Effector CD4-positive, alpha-beta T cell (primary cell): ENCODE data around the gene TLX2.

Experiments
- DNase-seq: peaks from one replicate; pipeline ENCODE4 v3.0.0-alpha.2; 2020

The TLX2 gene

DNA sequence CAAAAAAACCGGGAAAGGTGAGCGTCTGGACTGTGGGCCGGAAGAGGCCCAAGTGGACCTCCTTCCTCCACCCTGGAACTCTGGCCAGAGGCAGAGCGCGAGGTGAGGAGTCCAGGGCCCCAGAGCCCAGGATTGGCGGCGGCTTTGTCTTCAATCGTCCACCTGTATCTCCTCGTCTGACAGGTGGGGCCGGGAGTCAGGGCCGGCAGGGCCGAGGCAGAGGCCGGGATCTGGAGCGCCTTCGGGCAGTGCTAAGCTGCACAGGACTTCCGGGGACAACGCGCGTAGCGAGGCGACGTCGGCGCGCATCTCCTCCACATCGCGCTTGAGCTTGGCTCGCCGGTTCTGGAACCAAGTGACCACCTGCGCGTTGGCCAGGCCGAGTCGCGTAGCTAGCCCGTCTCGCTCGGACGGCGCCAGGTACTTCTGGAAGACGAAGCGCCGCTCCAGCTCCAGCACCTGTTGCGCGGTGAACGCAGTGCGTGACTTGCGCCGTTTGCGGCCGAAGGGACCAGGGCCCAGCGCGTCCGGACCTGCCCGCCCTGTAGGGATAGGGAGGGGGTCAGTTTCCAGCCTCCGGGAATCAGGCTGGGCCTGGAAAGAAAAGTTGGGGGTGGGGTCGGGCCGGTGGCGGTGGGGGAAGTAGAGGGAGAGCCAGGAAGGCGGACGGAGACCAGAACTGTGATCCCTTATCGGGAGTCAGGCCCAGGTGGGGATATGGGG is 16.3 kb upstream of the TLX2 start:
- no peak for DNase-seq

DNA sequence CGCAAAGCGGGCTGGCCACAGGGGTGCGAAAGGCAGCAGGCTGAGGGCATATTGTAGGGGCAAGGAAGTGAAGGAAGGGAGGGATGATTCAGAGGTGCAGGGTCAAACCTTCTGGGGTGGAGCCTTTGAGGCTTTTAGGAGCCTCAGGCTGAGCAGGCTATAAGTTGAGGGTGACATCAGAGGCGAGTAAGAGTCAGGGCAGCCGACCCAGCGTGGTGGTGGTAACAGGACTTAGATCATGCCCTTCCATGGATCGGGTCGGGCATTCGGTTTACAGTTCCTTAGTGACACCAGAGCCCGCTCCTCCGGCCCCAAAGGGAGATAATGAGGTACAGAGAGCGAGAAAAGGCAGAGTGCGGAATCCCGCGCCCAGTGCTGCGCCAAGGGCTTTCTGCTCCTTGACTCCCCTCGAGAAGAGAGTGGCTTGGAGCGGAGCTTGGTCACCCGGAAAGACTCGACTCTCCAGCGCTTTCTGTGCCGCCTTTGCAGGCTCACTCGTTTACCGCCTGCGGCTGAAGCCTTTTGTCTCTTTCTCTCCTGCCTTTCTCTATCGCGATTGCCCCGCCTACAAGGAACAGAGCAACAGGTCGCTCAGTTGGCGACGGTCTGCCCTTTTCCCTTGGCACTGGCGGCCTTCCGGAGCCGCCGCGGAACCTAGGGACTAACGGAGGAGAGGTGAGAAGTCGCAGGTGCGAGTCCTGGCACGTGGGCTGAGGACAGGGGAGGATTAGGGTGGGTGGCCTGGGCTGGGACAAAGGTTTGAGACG is 15.6 kb upstream of the TLX2 start:
- no peak for DNase-seq

DNA sequence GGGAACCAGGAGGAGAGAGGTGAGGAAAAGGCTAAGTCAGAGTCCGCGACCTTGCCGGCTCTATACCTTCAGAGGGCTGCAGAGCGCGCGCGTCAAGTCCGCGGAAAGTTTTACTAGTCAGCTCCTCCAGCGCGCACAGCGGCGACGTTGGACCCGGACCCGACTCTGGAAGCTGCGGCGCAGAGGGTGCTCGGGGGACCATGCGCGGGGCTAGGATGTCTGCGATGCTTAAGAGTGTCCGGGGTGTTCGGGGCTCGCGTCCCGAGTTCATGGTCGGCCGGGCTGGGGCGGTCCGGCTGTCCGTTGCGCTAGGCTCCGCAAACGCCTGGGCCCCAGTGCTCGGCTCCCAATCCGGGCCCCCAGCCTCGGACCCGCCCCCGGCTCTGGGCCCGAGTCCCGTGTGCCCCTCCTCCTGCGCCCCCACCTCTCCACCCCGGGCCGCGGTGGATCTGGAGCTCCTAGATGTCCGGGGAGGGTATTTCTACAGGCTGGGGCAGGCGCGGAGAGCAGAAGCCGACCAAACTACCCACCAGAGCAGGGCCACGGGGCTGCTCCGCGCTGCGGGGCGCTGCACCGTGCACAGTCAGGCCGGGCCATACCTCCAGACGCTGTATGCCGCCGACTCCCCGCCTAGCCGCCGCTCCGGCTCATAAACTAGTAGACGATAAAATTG is 14.8 kb upstream of the TLX2 start, which contains the start of gene LBX2:
TSS of gene LBX2 (minus strand) at position 337 of the 673 bp plus-strand sequence. CDS start at position 271, 66 bp downstream.
- no peak for DNase-seq

DNA sequence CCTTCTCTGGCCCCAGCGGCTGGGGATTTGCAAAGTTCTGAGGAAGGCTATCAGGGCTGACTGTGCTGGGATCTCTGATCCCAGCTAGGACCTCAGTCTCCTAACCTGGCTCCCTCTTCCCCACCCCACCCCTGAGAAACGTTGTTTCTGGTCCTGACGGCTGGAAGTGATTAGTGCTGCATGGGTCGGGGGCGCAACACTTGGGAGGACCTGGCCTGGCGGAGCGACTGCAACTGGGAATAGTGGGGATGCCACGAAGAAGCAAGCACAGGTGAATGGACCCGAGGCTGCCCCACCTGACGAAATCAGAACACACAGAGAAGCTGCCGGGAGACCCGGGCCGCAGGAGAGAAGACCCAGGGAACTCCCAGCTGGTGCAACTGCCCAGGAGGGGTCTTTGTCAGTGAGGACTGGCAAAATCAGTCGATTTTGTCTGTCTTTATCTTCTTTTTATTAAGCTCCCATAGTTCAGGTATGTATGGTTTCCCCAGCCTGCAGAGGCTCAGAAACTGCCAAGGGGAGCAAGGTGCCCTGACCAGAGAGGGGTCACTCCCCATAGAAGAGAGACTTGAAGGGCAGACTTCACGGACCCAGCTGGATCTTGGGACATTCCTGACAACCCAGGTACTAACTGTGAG is 14.2 kb upstream of the TLX2 start:
- no peak for DNase-seq

DNA sequence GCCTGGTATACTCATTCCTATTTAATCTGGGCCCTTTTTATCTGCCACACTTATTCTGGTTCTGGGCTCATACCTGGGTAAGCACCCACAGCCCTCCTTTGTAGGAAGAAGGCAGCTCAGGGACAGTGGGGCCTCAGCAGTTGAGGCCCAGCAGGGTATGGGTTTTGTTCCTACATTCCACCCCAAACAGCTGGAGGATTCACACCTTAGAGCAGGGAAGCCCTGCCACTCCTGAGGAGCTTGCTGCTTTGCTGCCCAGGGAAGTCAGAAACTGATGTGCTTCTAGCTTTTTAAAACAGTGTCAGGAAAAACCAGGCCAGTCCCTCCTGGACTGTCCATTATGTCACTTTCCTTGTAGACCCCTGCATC is 13.7 kb upstream of the TLX2 start:
- DNase-seq, result no peak

DNA sequence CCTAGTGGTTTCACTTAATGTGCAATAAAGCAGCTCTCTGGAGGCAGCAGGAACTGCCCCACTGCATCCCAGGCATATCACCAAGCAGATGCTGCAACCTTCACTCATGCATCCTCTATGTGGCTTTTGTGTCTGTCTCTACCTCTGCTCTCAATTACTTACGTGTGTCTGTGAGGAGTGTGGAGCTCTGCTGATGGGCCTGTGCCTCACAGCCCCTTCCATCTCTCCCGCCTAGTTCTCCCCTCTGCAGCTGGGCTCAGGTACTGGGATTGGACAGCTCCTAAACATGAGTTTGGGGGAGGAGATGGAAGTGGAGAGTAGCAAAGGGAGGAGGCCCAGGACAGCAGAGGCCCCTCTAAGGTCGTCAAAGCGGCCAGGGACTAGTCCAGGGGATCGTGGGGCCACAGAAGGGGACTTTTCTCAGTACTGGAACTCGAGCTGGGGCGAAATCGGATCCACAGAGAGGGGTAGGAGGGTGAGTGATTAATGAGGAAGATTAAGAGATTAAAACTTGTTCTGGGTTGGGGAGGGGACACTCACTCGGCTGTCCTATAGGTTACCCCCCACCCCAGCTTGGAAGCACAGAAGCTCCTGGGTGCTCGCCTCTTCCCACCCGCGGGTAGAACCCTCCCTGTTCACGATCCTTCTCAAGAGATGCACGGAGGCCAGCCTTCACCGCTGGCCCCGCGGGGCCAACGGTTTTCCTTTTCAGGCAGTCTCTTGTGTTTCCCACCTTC is 12.7 kb upstream of the TLX2 start:
- DNase-seq, result no peak

DNA sequence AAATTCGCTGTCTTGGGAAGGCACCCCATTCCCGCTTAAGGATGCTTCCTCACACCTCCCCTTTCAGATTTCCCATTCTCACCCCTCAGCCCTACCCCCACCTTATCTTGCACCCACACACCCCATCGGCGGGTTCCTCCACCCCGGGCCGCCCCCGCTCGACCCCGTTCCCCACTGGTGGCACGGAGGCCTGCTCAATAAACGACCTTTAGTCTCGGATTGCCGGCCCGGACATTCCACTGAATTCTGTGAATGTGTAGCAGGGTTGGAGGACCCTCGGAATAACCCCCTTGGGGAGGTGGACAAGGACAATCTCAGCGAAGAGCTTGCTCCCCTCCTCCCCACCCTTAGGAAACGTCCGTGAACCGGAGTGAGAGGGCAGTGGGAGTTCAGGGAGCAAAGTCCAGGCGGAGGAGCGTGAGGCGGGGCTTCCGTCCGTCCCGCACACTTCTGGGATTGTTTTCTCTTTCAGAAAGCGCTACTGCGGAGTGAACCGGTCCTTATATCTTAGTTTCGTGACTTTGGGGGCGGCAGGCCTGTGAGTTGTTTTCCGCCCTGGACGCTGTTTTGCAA is 12.0 kb upstream of the TLX2 start:
- no peak for DNase-seq

DNA sequence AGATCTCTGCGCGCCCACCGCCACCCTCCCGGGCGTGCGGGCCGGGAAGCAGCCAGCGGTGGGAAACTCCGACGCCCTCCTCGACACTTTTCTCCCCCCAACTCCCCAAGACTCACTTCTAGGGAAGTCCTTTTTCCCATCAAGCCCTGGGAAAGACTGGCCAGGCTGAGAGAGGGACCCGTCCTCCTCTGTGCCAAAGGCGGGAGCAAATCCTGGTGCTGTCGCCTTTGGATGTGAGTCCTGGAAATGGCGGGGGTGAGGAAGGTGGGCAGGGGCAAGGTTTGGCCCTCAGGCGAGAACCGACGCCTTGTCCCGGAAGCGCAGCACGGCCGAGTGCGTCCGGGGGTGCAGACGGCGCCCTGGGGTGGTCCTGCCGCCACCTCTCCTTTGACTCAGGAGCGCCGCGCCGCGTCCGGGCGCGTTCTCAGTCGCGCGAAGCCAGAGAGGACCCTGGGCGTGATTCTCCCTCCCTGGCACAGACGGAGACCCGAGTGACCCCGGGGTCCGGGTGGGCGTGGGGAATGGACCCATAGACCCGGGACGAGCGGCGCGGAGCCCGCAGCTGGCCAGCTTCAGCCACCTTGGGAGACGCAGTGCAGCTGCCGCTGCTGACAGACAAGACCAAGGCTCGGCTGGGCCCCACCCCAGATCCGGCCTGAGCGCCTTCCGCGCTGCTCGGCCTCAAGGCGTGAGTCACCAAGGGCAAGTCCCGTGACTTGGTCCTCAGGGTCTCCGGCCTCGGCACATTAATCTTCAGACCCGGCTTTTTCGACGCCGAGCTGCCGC is 11.3 kb upstream of the TLX2 start:
- no peak for DNase-seq

DNA sequence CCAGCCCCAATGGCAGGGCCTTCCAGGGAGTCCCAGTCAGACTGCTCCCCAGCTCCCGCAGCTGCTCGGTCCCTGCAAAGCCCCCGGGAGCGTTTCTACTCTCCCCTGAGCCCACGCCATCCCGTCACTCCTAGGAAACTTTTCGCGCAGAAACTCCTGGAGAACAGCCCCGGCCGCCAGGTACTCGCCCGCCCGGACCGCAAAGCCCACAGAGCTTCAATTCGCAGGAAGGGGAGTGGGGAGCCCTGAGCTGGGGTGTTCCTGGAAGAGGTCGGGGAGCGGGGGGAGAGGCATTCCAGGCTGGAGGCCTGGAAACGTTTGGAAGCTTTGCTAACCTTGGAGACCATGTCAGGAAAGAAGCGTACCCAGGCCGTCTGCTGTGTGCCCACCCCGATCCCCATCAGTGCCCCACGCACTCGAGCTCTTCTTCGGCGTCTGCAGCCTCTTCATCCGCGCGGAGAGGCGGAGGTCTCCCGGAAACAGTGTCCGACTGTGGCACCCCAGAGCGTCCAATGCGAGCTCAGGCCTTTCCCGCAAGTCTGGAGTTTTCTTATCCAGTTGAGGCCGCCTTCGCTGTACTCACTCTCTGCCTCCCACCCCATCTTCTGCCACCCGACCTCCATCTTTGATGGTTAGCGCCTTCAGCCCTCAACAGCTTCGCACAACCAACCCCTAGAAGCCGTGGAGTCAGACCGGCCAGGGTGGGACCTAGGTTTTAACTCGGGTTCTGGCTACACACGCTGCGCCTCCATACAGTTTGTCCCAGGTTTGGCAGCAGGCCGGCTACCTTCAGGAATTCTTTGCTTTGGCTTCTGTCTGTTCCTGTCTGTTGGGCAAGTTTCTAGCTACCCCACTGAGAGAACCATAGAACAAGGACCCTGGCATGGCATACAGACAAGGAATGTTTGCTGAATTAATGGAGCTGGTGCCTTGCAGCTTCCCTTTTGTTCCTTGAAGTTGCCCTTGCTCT is 10.5 kb upstream of the TLX2 start:
- DNase-seq, result no peak

DNA sequence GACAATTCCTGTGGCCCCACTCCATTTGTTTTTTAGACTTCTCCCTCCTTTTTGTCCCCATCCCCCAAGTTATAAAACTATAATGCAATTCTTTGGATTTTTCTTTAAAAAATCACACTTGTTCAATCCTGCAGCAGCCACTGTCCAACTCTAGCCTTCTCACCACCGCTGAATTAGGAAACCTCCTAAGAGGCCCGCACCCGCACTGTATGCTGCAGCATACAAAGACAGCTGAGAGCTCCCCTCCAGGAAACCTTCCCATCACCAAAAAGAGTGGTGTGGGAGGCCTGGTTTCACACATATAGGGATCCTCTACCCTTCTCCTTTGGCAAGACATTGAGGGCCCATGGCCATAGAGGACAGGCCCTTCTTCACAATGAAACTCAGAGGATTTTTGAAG is 9.7 kb upstream of the TLX2 start:
- no peak for DNase-seq

DNA sequence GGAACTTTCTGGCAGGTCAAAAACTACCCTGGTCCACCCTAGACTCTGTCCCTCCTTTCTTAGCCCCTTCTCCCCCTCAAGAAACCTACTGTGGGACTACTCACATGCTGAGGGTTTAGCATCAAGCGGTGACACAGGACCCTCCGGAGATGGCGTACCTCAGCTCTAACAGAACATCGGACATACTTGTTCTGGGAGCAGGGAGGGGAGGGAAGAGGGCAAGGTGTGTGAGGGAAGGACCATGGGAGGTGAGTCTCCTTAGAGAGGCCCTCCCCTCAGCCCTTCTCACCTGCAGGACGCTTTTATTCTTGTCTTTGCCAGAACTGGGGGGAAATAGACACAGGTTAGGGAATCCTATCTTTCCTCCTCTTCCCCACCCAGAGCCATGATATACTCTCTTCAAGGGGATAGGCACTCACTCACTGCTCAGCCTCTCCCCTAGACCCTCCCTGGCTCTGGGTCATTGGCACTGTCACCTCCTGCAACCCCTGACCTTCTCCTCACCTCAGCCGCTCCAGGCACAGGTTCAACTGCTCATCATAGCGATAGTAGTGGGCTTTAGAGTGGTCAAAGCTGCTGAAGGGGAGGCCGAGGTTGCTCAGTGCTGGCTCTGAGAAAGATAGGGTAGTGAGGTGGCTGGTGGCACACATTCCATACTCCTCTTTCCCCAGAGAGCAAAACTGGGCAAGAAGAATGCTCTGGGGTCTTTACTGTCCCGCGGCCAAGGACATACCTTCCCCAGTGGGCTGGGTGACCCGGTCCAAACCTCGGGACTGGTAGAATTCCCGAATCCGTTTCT is 8.6 kb upstream of the TLX2 start:
- DNase-seq, result no peak

DNA sequence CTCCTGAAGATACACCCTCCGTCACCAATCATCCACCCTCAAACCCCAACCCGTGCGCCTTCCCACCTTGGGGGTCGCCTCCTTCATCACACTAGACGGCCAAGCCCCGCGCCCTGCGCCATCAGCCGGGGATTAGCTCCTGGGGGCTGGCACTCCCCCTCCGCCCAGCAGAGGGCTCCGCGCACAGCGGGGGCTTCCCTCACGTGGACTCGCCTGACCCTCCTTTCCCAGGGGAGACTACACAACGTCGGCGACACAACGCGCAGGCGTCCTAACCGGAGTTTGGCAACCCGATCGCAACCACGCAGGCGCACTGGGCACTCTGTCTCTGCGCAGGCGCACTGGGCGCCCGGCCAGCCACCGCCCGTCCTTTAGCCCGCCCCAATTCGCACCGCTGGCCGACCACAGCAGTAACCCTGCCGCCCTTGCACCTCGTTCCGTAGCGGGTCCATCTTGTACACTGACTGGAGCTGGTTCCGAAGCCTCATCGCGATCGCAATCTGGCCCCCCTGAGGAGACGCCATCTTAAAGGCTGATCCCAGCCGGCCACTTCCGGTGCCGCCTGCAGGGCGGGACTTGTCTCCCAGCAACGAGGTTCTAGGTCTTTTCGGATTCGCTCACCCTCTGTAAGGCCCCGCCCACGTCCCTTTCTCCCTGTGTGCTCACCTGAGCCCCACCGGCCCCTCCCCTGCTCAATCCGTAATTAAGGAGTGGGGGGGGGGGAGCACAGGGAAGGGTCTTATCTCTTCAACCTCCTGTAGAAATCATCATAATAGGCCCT is 6.9 kb upstream of the TLX2 start, which contains the start of gene PCGF1:
TSS of gene PCGF1 (minus strand) at position 551 of the 781 bp plus-strand sequence. CDS start at position 524, 27 bp downstream.
- peak; percentile 96 for DNase-seq

DNA sequence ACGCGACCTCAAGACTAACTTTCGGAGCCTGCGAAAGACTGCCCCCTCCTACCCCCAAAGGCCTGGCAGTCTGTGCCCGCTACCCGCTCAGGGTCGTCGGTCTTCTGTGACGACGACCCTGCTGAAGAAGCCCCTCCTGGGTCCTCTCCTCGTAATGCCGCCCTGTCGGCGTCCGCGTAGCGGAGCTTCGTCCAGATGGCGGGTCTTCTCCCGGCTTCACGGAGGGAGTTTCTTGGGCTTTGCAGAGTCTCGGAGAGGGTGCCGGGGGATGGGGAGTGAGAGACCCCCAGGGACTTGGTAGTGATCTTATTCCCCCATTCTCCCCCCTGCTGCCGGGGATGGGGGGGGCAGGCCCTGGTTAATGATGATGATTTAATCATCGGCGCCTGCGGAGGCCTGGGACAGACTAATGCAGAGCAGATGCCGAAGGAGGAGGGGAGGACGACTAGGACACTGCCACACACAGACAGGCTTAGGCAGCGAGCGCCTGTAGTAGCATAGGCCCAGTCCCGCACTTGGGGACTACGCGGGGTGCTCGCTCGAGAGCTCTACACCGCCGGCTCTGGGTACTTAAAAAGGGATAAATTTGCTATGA is 6.2 kb upstream of the TLX2 start:
- no peak for DNase-seq

DNA sequence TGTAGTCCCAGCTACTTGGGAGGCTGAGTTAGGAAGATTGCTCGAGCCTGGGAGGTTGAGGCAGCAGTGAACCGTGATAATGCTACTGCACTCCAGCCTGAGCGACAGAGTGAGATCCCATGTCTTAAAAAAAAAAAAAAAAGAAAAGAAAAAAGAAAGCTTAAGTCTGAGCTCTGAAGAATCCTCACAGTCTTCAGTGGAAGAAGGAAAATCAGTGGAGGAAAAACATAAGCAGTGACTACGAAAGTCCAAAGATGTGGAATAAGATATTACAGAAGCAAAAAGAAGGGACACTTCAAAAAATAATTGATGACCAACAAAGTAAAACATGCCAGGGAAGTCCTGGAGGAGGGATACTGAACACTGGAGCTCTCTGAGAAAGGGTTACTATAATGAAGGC is 4.0 kb upstream of the TLX2 start:
- no peak for DNase-seq

DNA sequence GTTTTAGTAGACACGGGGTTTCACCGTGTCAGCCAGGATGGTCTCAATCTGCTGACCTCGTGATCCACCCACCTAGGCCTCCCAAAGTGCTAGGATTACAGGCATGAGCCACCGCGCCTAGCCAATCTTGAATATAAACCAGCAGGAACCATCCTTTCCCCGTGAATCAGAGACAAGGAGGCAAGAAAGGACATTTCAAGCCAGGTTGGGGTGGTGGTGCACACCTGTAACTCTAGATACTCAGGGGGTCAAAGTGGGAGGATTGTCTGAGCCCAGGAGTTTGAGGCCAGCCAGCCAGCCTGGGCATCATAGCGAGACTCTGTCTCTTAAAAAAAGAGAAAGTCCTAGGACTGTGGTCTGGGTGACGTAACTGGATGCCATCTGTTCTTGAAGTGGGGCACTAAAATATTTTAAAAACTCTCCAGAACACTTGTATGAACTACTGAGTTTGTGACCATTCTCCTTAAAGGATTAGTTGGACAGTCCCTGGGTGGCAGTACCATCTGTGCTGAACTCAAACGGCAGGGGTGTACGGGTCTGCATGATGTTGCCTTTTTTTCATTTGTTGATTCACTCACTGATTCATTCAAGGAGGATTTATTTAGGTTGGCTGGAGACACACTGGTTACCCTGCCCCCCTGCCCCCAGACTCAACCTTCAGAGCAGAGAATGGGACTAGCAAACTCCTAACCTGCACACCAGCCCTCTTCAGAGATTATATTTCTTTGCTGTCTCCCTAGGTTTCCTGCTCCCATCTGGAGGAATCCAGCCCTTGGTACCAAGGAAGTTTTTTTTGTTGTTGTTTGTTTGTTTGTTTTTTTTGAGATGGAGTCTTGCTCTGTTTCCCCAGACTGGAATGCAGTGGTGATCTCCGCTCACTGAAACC is 2.9 kb upstream of the TLX2 start:
- DNase-seq, result no peak

DNA sequence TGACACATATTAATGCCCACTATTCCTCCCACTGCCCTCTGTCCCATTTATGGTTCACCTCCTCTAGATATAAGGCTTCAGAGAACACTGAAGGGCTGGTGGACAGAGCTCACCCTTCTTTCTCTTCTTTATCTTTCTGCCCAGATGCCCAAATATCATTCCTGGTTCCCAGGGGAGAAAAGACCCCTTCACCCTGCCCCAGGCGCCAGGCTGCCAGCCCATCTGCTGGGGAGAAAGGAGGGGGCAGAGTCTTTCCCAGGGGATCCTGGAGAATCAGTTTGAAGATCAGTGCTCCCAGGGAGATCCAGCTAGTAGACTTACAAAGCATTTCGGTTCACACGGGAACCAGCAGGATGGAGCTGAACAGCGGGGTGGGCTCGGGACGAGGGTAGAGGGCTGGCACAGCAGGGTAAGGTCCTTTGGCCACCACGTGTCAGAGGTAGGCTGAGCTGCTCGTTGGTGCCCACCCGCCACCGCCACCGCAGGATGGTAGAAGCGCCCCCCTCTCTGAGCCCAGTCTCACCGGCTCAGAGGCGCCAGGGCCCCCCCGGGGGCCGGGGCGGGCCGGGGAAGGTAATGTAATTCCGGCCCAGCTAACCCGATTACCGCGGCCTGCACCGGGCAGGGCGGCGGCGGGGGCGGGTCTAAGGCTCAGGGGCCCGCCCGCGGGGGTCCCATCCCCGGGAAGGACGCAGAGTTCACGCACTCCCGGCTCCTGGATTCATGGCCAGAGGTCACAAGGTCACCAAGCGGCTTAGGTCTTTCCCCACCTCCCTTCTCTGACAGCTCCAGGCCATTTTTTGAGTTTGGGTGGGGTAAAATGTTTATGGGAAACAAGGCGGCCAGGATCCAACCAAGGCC is 1.3 kb upstream of the TLX2 start:
- DNase-seq, result no peak
